Measurements from ENCODE around the gene GPT2. TPM values are rescaled to one million over a fixed set of nuclear protein-coding genes. Genes with fewer than 3 reads are reported as not detected.

The GPT2 gene
- total RNA-seq, 1 experiment from 2014 or later: 16.0 TPM

DNA sequence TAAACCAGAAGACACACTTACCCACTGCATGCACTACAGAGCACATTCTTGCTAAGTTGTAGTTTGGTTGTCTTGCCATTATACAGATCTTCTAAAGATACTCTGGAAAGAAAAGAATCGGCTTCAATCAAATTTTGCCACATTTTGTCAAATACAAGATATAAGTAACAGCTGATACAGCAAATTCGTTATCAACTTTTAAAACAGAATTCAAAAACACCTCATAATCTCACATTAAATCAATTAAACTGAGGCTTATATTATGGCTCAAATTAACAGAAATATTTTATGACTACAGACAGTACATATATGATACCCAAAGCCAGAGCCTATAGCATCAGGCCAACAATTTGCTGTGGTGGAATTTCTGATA lies 83.9 kb downstream of the GPT2 start:
- no peak for DNase-seq (ENCODE audit: low read depth)

DNA sequence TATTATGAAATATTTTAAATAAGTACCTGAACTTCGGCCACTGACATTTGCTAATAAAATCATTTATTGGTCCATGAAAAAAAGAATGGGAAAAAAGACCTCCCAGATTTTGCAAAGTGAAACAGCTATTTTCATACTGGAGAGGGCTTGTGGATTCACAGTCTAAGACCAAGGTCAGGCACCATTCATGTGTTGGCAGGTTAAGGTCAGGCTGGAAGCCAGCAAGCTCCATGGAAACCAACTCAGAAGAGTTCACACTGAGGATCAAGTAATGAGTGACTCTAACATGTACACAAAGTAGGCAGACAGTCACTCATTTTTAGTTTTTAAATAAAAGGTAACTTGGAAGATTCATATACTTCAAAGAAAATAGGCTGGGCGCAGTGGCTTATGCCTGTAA lies 85.9 kb downstream of the GPT2 start:
- no peak for DNase-seq (ENCODE audit: low read depth)

DNA sequence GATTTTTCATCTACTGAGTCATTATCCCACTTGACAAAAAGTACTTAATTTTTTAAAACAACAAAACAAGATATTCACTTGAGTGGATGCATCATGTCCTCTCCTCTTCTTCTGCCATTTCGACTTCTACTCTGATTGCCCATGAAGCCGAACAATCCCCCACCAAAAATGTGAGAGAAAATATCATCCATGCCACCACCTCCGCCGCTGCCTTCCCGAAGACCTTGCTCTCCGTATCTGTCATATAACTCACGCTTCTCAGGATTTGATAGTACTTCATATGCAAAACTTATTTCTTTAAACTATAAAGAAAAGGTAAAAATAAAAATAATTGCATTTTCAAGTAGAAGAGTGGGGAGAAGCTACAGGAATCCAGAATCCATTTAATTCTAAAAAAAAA lies 87.1 kb downstream of the GPT2 start:
- no peak for DNase-seq (ENCODE audit: low read depth)

DNA sequence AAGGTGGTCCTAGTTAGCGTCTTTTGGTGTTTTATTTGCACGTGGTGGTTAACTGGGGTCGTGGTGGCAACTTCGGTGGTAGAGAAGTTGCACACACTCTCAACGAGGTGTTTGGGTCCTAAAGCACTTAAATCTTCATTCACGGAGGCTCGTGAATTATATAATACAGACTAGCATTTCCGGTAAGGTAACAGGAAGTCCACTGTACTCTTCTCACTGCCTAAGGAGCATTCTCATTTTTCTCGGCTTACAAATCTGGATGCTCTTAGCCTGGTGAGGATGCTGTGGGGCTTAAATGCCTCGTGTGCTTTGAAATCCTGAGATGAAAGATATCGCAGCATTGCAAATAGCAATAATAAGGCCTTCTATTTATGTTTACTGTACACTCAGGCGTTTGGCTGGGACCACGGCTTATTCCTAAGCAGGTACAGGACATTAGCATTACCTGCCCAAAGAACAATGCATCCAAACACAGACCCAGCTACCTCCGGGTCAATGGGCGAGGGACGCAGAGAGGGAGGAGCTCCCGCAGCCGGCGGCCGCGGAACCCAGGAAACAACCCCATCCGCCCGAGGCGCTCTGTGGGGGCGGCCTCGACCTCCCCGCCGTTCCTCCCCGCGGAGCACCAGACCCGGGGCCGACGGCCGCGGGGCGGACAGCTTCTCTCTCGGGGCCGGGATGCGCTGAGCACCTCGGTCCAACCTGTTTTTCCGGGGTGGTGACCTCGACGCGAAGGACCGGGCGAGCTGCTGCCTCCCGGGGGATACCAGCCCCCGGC lies 88.5 kb downstream of the GPT2 start:
- DNase-seq (ENCODE audit: low read depth): peak; percentile 21

DNA sequence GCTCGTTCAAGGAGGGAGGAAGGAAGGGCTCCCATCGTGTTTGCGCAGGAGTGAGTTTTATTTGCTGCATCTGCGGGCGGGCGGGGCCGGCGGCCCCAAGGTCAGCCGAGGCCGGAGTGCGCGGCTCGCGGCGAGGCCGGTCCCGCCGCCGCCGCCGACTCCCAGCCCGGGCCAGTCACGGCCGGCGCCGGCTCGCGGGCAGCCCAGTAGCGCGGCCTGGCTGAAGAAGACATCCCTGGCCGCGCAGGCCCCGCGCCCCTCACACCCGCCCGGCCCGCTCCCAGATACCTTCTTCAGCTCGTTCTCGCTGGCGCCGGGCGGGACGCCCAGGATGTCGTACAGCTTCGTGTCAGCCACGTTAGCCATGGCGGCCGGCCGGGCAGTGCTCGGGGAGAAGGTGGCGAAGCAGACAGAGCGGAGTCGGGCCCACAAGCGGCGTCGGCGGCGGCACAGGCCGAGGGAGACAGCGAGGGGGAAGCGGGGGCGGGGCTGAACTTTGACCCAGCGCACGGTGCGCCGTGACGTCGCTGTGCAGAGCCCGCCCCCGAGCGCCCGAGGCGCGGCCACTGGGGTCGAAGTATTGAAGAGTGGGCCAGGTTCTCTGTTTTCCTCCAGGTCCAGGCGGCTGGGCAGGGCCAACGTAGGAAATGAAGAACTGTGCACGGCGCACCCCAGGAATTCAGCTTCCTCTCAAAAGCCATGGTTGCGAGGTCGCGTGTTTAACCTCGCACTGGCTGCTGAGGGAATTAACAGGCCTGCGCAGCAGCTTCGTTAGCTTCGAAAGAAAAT lies 89.2 kb downstream of the GPT2 start, which contains the start of gene DNAJA2:
DNAJA2 (minus strand) TSS at position 468 of the 789 bp plus-strand sequence; CDS start at position 366, 102 bp downstream.
- peak; percentile 83 for DNase-seq (ENCODE audit: low read depth)

DNA sequence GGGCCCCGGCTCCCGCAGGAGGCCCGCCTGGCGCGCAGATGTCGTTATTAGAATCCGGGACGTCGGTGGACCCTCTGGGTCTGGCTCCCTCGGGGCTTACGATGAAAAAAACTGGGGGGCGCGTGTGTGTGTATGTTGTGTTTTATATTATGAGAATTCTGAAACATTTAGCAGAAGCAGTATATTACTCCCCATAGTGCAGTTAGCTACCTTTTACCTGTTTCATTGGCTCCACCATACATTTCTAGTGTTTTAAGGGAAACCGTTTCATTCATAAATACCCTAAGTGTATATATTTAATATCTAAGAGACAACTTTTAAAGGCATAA lies 89.8 kb downstream of the GPT2 start:
- DNase-seq (ENCODE audit: low read depth): no peak

DNA sequence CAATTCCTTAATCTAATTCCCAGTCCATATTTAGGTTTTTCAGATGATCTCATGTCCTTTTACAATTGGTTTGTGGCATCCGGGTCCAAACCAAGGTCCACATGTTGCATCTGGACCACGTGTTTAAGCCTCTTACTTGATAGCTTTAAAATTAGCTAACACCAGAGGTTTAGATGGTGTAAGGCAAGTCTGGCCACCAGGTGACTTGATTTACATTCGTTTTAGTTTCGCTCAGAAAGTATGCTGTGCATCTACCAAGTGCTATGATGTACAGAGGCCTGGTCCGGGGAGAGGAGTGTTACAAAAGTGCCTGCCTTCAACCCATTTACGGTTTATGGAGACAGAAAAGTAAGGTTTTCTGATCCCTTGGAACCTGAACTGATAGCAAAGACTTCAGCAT lies 90.2 kb downstream of the GPT2 start:
- DNase-seq (ENCODE audit: low read depth): no peak

DNA sequence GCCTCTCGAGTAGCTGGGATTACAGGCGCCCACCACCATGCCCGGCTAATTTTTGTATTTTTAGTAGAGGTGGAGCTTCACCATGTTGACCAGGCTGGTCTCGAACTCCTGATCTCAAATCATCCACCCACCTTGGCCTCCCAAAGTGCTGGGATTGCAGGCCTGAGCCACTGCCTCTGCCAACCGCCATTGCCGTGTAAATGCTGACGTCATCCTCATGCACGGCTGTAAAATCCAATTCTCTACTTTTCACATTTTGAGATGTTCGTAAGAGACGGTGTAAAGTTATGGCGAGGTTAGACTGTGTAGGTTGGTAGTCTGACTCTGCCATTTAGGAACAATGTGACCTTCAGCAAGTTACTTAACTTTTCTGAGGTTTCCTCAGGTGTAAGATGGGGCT lies 91.0 kb downstream of the GPT2 start:
- DNase-seq (ENCODE audit: low read depth): no peak

DNA sequence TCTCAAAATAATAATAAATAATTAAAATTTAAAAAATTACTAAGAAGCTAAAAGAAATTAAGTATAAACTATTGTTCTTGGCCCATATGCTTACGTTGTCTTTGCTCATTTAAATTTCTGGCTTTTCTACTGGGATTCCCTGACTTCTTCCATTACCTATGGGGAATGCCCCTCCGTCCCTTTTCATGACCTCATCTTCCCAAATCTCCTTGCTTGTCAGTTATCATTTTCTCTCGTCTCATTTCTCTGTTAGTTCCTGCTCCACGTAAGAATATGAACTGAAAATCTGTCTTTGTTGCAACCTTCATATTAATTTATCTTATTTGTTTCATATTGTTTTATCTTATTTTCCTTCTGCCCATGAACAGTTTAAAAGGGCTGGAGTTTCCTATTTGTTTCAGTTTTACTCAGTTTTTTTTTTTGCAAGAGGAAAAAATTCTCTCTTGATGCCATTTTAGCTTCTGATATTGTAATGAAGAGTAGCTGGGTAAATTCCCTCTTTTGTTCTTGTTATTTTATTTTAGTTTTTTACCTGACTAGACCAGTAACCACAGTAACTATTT lies 91.8 kb downstream of the GPT2 start:
- no peak for DNase-seq (ENCODE audit: low read depth)

DNA sequence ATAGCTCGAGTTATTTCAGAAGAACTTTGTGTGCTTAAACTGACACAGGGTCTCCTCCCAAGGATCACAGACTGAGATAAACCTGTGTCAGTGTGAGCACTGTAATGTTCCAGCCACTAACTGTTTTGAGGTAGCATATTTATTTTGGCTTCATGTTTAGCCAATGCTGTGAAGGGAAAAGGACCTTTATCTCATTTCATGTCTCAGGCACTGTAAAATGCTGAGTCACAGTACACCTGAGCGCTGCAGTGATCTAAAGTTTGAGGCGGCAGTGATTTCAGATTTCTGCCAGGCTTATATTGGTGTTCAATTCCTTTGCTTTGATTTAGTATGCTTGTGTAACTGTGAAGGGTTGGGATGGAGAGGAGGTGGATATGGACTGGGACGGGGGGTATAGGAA lies 92.4 kb downstream of the GPT2 start:
- DNase-seq (ENCODE audit: low read depth): no peak

Other genes with a start within 250 kb of the GPT2 start
- gene VPS35, start 195.2 kb upstream of the GPT2 start, total RNA-seq (2014; rRNA removed): 158 and 170 TPM in 2 replicates
- 41.4 and 42.4 TPM in 2 replicates for gene ORC6, start 194.7 kb upstream of the GPT2 start, total RNA-seq (2014; rRNA removed)
- 0.06 TPM in 1 of 2 replicates, not detected in the other for gene MYLK3, start 136.0 kb upstream of the GPT2 start, total RNA-seq (2014; rRNA removed)
- 9.5 and 12.0 TPM in 2 replicates for gene C16orf87, start 53.2 kb upstream of the GPT2 start, total RNA-seq (2014; rRNA removed)
- gene DNAJA2, start 89.3 kb downstream of the GPT2 start, total RNA-seq (2014; rRNA removed): 65.7 and 70.4 TPM in 2 replicates

Data from LHCN-M2 (cell line).